ENCODE data around the gene LRRC4.

The LRRC4 gene

DNA sequence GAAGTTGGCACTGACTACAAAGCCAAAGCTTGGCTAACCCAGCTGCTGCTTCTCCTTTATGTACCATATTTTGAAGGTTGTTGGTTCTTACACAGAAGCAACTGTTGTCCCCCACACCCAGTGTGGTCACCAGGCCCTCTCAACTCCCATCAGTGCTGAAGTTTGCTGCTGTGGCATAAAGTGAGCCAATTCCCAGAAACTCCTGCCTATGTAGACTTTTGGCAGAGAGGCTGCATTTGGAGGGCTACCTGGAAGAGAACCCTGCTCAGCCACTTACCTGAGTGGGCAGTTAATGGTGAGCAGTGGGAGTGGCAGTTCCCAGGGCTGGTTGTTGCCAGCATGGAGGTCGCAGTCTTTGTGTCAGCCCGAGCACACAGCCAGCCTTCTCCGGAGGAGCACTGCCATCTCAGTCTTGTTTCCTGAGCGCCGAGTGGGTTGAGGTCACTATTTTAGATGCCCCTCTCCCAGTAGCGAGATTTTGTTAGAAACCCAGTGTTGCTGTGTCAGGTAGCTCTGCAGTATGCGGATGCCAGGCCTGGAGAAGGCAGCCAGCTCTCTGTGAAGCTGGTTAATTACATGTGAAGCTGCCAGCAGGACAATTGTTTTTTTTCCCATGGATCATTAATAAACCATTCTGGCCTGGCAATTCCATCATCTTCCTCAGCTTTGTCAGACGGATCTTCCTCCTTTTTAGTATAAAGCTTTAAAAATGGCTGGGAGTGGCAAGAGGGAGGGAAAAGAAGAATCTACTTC lies 24.5 kb downstream of the LRRC4 start:
- no peak for DNase-seq (ENCODE audit: low spot score)

GRCh38 chr7:128005759-128006159 lies 25.5 kb downstream of the LRRC4 start:
- no peak for DNase-seq (ENCODE audit: low spot score)

GRCh38 chr7:128005117-128005516 lies 26.1 kb downstream of the LRRC4 start:
- peak; percentile 85 for DNase-seq (ENCODE audit: low spot score)

DNA sequence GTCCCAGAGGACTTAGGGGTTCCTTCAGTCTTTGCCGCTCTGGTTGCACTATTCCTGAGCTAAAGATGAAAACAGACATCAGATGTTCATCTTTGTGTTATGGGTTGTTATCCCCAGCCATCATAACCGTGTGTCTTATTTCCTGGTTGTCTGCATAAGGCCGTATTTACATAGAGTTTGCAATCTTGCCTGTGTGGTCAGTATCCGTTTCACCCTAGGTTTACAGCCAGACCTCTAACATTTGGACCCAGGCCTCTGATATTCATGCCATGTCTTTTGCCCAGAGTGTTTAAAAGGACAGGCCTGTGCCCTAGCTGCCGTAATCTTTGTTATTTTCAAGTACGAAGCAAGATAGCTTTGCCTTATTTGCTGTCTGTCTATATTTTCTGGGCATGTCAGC lies 26.6 kb downstream of the LRRC4 start:
- peak; percentile 32 for DNase-seq (ENCODE audit: low spot score)

DNA sequence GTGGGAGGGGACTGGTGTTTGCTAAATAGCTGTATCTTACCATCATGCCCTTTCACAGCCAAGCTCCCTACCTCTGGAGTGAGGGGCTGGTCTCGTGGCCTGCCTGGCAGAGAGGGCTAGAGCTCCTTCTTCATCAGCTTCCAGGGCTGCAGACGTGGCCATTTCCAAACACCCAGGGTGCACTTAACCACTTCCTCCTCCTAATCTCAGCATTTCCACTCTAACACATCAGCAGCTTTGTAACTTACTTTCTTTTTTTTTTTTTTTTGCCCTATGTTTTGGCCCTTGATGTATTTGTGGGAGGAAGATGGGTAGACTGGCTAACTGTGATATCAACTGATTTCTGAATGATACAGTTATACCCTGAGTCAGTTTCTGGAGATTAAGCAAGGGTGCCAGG lies 27.4 kb downstream of the LRRC4 start:
- peak; percentile 41 for DNase-seq (ENCODE audit: low spot score)

DNA sequence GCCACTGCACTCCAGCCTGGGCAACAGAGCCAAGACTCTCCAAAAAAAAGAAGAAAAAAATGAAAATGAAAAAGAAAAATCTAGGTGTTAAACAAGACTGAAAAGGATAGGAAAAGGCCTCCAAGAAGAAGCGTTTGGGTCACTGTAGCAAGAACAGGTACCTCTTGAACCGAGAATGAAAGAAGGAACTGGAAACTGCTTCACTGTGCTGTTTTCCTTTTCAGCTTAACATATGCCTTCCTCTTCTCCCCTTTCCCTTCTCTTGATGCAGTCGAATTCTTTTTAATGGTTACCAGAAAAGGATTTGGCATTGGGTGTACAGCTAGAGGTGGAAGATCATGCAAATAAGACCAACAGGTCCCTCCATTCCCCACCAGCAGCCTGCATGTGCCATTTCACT lies 28.1 kb downstream of the LRRC4 start:
- DNase-seq (ENCODE audit: low spot score) = peak; percentile 58

GRCh38 chr7:128000854-128001265 lies 30.4 kb downstream of the LRRC4 start:
- DNase-seq (ENCODE audit: low spot score) = no peak

- no peak for DNase-seq (ENCODE audit: low spot score)
These were observed 31.2 kb downstream of the LRRC4 start for GRCh38 chr7:128000048-128000447.

GRCh38 chr7:127998671-127999070 lies 32.6 kb downstream of the LRRC4 start:
- no peak for DNase-seq (ENCODE audit: low spot score)

DNA sequence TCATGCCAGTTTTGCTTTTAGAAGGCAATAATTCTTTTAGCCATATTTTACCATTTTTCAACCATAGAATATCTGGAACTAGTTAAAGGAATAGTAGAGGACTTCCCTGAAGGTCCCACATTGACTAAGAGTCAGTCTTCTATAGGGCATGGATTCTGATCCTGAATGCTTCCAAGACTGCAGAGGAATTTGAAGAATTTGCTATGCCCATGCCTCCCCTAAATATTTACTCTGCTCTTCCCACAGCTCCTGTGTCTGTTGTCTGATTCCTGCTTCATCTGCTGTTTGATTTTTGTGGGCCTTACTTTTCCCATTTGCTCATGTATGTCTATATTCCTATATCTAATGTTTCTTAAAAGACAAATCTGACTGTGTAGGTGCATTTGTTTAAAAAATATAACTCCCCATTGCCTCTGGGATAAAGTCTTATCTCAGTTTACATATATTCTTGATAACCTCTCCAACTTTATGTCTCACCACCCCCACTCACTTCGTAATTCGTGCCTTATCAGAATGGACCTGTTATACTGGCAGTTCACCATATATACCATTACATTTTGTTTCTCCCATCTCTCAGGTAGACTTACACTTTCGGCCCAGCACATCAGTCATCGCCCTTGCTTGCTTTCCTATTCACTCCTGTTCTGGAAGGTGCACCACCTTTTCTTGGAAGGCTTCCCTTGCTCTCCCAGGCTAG lies 33.9 kb downstream of the LRRC4 start:
- no peak for DNase-seq (ENCODE audit: low spot score)

DNA sequence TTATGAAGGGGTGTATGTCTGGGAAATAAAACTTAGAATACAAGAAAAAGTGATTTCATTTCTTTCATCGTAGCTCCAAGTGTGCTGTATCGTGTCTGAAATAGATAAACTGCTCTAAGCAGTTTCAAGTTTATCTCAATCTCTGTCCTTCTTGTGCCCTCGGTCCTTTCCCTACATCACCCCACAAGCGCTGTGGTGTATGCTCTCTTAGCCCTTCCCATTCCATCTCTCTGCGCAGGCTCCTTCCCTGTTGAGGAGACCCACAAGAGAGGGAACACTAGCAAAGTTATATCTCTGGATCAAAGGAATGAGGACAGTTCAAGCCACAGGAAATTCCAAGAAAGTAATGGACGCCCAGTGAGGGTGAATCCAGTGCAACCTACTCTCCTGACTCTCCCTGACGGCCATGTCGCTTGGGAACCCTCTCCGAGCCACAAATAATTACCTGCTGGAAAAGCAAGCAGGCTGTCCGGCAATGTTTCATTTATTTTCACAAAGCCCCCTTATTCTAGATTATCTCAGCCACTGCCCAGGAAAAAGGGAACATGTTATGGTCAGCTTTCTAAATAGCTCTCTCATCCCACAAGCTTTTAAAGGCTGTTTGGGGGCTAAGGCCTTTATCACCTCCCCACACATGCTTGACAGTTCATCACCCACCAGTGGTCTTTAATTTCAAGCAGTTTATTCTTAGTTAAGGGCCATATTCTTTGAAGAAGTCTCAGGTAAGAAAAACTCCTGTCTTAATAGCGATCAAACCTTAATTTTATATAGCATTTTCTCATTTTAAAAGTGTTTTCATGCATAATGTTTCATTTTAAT lies 34.8 kb downstream of the LRRC4 start:
- no peak for DNase-seq (ENCODE audit: low spot score)

DNA sequence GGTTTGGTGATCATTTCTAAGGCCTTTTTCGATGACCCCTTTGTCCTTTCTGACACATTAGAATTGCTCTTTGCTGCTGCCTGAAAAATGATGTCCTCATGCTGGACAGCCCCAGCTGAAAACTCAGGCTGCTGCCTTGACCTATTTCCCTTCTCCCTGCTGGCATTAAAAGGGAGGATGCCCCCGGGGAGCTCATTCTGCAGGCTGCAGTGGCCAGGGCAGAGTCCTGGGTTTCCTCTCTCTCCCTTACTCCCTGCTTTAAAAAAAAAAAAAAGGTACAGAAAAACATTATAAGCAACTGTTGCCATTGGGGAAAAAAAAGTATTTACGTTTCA lies 35.4 kb downstream of the LRRC4 start:
- DNase-seq (ENCODE audit: low spot score) = no peak

DNA sequence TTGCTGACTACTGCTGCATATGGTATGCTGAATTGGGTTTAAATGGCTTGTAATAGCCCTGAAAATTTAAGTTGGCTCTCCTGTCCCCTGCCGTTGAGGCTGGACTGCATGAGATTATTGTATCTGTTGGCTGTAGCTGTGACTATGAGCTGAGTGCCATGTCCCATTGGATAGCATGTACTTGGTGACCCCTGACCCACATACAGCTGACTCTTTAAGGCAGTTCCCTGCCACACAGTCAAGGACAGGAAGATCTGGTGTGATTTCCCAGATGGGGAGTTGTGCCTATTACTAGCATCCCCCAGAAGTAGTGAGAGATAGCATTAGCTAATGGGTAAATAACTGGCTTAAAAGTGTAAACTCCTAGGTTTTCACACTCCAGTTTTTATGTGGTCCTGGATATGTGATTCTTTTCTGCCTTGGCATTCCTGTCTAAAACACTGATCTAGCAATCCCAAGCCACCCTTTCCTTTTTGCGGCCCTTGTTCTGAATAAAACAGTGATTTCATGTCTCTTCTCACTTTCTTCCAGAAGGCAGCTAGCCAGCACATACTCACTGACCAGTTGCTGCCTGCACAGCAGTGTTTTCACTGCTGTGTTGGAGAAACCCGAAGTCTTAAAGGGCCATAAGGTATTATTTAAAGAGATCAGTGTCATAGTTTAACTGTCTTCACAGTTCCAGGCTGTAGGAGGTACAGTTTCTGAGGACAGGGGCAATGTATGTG lies 35.9 kb downstream of the LRRC4 start:
- no peak for DNase-seq (ENCODE audit: low spot score)

- DNase-seq (ENCODE audit: low spot score) = no peak
These were observed 37.2 kb downstream of the LRRC4 start for GRCh38 chr7:127993987-127994386.

DNA sequence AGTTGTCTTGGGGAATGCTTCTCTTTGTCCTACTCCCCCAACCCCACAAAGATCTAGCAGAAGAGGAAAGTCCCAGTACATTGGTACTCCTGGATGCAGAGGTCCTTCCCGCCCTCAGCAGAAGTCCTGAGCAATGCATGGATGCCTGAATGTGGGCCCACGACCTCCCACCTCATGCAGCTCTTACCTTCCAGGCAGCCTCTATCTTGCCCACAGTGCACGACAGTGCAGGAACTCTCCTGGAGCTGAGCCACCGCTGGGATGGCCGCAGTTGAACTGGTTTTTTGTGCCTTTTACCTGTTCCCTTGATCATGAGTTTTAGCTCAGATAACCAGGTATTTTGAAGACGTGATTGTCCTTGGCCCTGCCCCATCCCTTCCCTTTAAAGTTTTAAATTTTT lies 37.9 kb downstream of the LRRC4 start:
- DNase-seq (ENCODE audit: low spot score) = no peak

GRCh38 chr7:127988751-127989150 lies 42.5 kb downstream of the LRRC4 start:
- DNase-seq (ENCODE audit: low spot score) = no peak

DNA sequence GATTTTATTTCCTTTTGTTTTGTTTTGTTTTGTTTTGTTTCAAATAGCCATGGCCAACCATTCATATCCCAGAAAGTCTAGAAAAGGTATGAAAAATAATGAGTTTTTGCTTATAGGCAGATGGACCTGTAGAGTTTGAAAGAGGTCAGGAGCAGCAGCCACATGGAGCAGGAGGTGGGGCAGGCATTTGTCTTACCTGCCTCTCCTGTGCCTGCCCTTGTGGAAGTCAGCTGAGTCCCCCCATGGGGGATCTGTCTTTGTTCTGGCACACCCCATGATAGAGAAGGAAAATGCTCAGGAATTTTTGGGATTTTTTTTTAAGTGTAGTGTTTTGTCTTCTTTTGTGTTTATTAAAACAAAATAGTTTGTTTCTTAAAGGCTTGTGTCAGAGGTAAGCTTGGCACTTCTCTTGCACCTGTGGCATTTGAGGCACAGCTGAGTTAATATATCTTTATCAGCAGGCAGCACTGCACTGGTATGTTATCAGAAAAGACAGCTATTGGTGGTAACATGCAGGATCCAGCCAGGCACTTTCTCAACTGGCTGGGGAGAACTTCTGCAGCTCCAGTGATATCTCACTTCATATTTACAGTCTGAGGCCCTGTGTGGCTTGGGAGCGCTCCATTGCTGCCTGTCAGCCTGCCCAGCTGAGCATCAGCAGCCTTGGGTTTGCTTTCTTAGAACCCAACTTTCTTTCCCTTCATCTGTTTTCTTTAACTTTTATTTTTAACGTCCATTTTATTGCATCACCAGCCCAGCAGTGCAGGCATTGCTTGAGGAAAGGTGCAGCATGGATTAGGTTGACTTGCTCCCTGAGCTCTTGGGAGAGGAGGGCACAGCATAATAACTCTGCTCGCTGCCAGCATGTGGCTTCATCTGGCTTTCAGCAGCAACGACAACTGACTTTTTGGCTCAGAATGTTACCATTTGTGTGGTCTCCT lies 44.4 kb downstream of the LRRC4 start:
- DNase-seq (ENCODE audit: low spot score) = no peak

- DNase-seq (ENCODE audit: low spot score) = no peak
These were observed 47.4 kb downstream of the LRRC4 start for GRCh38 chr7:127983804-127984332.

GRCh38 chr7:127981965-127982364 lies 49.3 kb downstream of the LRRC4 start:
- DNase-seq (ENCODE audit: low spot score) = no peak

DNA sequence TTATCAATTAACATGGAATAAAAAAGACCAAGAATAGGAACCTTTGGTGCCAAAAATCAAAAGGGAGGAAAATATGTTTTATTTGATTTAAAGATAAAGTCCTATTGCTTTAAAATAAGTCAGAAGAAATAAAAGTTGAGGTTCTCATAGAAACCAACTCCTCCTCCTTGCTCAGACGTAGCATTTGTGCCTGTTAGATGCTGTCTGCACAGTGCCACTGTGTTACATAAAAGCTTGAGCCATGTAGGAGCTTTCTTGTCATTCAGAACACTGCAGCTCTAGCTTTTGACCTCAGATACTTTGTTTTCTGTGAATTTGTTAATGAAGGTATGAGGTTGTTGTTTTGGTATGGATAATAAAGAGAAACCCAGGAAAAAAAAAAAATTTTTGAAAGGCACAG lies 50.3 kb downstream of the LRRC4 start:
- DNase-seq (ENCODE audit: low spot score) = no peak

DNA sequence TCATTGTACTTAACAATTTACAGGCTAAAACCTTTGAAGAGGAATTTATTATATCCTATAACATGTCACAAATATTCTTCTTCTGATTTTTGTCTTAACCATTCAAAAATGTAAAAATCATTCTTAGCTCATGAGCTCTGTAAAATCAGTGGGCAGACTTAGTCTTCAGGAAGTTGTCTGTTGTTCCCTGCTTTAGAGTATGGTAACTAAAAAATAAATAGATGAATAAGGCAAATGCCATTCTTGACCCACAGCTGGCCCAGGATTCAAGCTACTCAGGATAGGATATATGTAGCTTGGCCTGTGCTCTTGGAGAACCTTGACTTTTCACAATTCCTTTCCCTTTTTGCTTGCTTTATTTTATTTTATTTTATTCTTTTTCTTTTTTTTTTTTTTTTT lies 51.5 kb downstream of the LRRC4 start:
- DNase-seq (ENCODE audit: low spot score) = no peak

All from germinal center (tissue), 1 donor.